Subcutaneous abdominal adipose tissue (tissue), 5 donors: Measurements from ENCODE around the gene SLF1.

ENCODE experiments used
- H3K27ac ChIP-seq: one replicate; pipeline ENCODE4 v1.7.0; 2013; ENCODE audit warnings: low read depth, mild to moderate bottlenecking, inconsistent platforms, low read length, moderate library complexity
- H3K27me3 ChIP-seq, 5 donors: one replicate each; pipeline ENCODE4 v1.7.0; 2013; ENCODE audit warnings: low read length in 5 of 5, inconsistent platforms in 1 of 5; ENCODE audit not compliant: control insufficient read depth in 5 of 5, insufficient read depth in 4 of 5
- H3K36me3 ChIP-seq, 5 donors: one replicate each; pipeline ENCODE4 v1.7.0; 2013; ENCODE audit warnings: low read length in 5 of 5; ENCODE audit not compliant: control insufficient read depth in 5 of 5, insufficient read depth in 5 of 5
- H3K4me1 ChIP-seq, 5 donors: one replicate each; pipeline ENCODE4 v1.7.0; 2013; ENCODE audit warnings: low read length in 5 of 5, mild to moderate bottlenecking in 3 of 5, moderate library complexity in 1 of 5; ENCODE audit not compliant: control insufficient read depth in 5 of 5, insufficient read depth in 5 of 5
- H3K4me3 ChIP-seq, 5 donors: one replicate each; pipeline ENCODE4 v1.7.0; 2013; ENCODE audit warnings: low read length in 5 of 5, low read depth in 1 of 5
- H3K9ac ChIP-seq, 5 donors: one replicate each; pipeline ENCODE4 v1.7.0; 2013; ENCODE audit warnings: low read length in 5 of 5, mild to moderate bottlenecking in 4 of 5, moderate library complexity in 3 of 5
- H3K9me3 ChIP-seq, 5 donors: one replicate each; pipeline ENCODE4 v1.7.0; 2013; ENCODE audit warnings: low read length in 5 of 5; ENCODE audit not compliant: control insufficient read depth in 5 of 5
- donor health status: healthy.
- donor health status: healthy.
- donor health status: healthy.
- donor health status: healthy.
- donor health status: healthy.

The SLF1 gene

GRCh38 chr5:94699562-94699961 lies 81.1 kb downstream of the SLF1 start:
- H3K4me3 ChIP-seq: no peak overlapping the region
- H3K4me1 ChIP-seq: no peaks in the 10 kb centered on the region
- H3K9ac ChIP-seq: no peak overlapping the region
- H3K36me3 ChIP-seq: peaks cover 0 to 13% (median 6%) of the 10 kb centered on the region in 5 donors
- H3K9me3 ChIP-seq: no peaks in the 10 kb centered on the region
- H3K27me3 ChIP-seq: no peaks in the 10 kb centered on the region
- no peak overlapping the region for H3K27ac ChIP-seq

- no peak overlapping the region for H3K9ac ChIP-seq
- no peaks in the 10 kb centered on the region for H3K27me3 ChIP-seq
- no peak overlapping the region for H3K4me3 ChIP-seq
- no peaks in the 10 kb centered on the region for H3K4me1 ChIP-seq
- H3K36me3 ChIP-seq: peaks cover 0 to 8% (median 5%) of the 10 kb centered on the region in 5 donors
- no peaks in the 10 kb centered on the region for H3K9me3 ChIP-seq
- no peak overlapping the region for H3K27ac ChIP-seq
Measured at GRCh38 chr5:94700592-94700991, 82.1 kb downstream of the SLF1 start.

GRCh38 chr5:94702729-94703128 lies 84.3 kb downstream of the SLF1 start:
- Histone ChIP-seq H3K4me1 (no peaks in the 10 kb centered on the region), H3K9me3 (no peaks in the 10 kb centered on the region), H3K36me3 (peaks cover 0 to 8% (median 5%) of the 10 kb centered on the region in 5 donors), H3K4me3 (no peak overlapping the region), H3K27me3 (no peaks in the 10 kb centered on the region), H3K27ac (no peak overlapping the region), H3K9ac (no peak overlapping the region)

- Histone ChIP-seq H3K36me3 (peaks cover under 1 to 17% (median 13%) of the 10 kb centered on the region in 5 donors), H3K4me3 (no peak overlapping the region), H3K9me3 (no peaks in the 10 kb centered on the region), H3K4me1 (no peaks in the 10 kb centered on the region), H3K27me3 (no peaks in the 10 kb centered on the region), H3K9ac (no peak overlapping the region), H3K27ac (no peak overlapping the region)
Measured at GRCh38 chr5:94705427-94705826, 87.0 kb downstream of the SLF1 start.

- H3K4me1 ChIP-seq: peaks cover 0 to 3% (median 0%) of the 10 kb centered on the region in 5 donors
- no peaks in the 10 kb centered on the region for H3K27me3 ChIP-seq
- H3K36me3 ChIP-seq: peaks cover 3 to 25% (median 11%) of the 10 kb centered on the region in 5 donors
- no peak overlapping the region for H3K9ac ChIP-seq
- H3K4me3 ChIP-seq: no peak overlapping the region
- no peaks in the 10 kb centered on the region for H3K9me3 ChIP-seq
- no peak overlapping the region for H3K27ac ChIP-seq
Measured at GRCh38 chr5:94707359-94707758, 88.9 kb downstream of the SLF1 start.

GRCh38 chr5:94709277-94709676 lies 90.8 kb downstream of the SLF1 start:
- H3K9me3 ChIP-seq: no peaks in the 10 kb centered on the region
- no peak overlapping the region for H3K4me3 ChIP-seq
- H3K36me3 ChIP-seq: peaks cover 5 to 23% (median 13%) of the 10 kb centered on the region in 5 donors
- no peak overlapping the region for H3K9ac ChIP-seq
- peaks cover 0 to 3% (median 0%) of the 10 kb centered on the region in 5 donors for H3K4me1 ChIP-seq
- no peaks in the 10 kb centered on the region for H3K27me3 ChIP-seq
- no peak overlapping the region for H3K27ac ChIP-seq

GRCh38 chr5:94711785-94712184 lies 93.3 kb downstream of the SLF1 start:
- Histone ChIP-seq H3K9me3 (no peaks in the 10 kb centered on the region), H3K27me3 (no peaks in the 10 kb centered on the region), H3K4me3 (no peak overlapping the region), H3K4me1 (peaks cover 0 to 3% (median 0%) of the 10 kb centered on the region in 5 donors), H3K9ac (no peak overlapping the region), H3K36me3 (peaks cover 5 to 23% (median 13%) of the 10 kb centered on the region in 5 donors), H3K27ac (no peak overlapping the region)

- H3K36me3 ChIP-seq: peaks cover 0 to 12% (median 4%) of the 10 kb centered on the region in 5 donors
- no peaks in the 10 kb centered on the region for H3K27me3 ChIP-seq
- no peak overlapping the region for H3K9ac ChIP-seq
- peaks cover 0 to 3% (median 0%) of the 10 kb centered on the region in 5 donors for H3K4me1 ChIP-seq
- no peak overlapping the region for H3K27ac ChIP-seq
- no peak overlapping the region for H3K4me3 ChIP-seq
- no peaks in the 10 kb centered on the region for H3K9me3 ChIP-seq
Measured at GRCh38 chr5:94715768-94716167, 97.3 kb downstream of the SLF1 start.

- no peak overlapping the region for H3K9ac ChIP-seq
- H3K4me1 ChIP-seq: no peaks in the 10 kb centered on the region
- H3K27me3 ChIP-seq: no peaks in the 10 kb centered on the region
- peaks cover 0 to 4% (median 0%) of the 10 kb centered on the region in 5 donors for H3K36me3 ChIP-seq
- no peaks in the 10 kb centered on the region for H3K9me3 ChIP-seq
- no peak overlapping the region for H3K4me3 ChIP-seq
- no peak overlapping the region for H3K27ac ChIP-seq
Measured at GRCh38 chr5:94725142-94725541, 106.7 kb downstream of the SLF1 start.

- Histone ChIP-seq H3K9ac (no peak overlapping the region), H3K4me1 (no peaks in the 10 kb centered on the region), H3K36me3 (peaks cover 0 to 4% (median 0%) of the 10 kb centered on the region in 5 donors), H3K4me3 (no peak overlapping the region), H3K27ac (no peak overlapping the region), H3K9me3 (no peaks in the 10 kb centered on the region), H3K27me3 (no peaks in the 10 kb centered on the region)
Measured at GRCh38 chr5:94731471-94731870, 113.0 kb downstream of the SLF1 start.

GRCh38 chr5:94736498-94736897 lies 118.0 kb downstream of the SLF1 start:
- H3K27ac ChIP-seq: no peak overlapping the region
- no peaks in the 10 kb centered on the region for H3K27me3 ChIP-seq
- no peaks in the 10 kb centered on the region for H3K36me3 ChIP-seq
- H3K4me1 ChIP-seq: no peaks in the 10 kb centered on the region
- H3K9me3 ChIP-seq: no peaks in the 10 kb centered on the region
- H3K9ac ChIP-seq: no peak overlapping the region
- H3K4me3 ChIP-seq: no peak overlapping the region
